Hematopoietic multipotent progenitor cell (in vitro differentiated cells): Measurements from ENCODE around the gene DHX34. TPM values are rescaled to one million over a fixed set of nuclear protein-coding genes. Genes with fewer than 3 reads are reported as not detected.
"Not testable (repeated sequence)": the region's sequence is repeated elsewhere in the genome, so short reads cannot be mapped to it uniquely, and the experiment has no call there.

Experiments
- DNase-seq, 3 donors: peaks; one replicate each; pipeline ENCODE4 v3.0.0-alpha.2; 2011 to 2015; ENCODE audit warnings: low read depth in 2 of 3, low spot score in 2 of 3
- total RNA-seq: library from RNA; depleted of rRNA; stranded (reverse); fragments of >200 nt; gene quantifications from one replicate; pipeline ENCODE4 v1.2.3, GENCODE V29; 2012

Gene DHX34
- total RNA-seq, 1 donor = 18.0 TPM

DNA sequence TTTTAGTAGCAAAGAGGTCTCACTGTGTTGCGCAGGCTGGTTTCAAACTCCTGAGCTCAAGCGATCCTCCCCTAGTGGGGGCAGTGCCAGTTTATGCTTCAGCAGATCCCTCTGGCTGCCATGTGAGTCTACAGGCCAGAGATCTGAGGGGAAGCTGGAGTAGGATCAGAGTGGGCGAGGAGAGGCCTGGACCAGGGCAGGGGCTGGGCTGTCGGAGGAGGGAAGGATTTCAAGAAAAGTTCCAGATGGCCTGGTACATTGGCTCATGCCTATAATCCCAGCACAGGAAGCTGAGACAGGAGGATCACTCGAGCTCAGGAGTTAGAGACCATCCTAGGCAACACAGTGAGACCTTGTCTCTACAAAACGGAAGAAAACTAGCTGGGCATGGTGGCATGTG is 9.8 kb downstream of the DHX34 start:
- no peak for DNase-seq

DNA sequence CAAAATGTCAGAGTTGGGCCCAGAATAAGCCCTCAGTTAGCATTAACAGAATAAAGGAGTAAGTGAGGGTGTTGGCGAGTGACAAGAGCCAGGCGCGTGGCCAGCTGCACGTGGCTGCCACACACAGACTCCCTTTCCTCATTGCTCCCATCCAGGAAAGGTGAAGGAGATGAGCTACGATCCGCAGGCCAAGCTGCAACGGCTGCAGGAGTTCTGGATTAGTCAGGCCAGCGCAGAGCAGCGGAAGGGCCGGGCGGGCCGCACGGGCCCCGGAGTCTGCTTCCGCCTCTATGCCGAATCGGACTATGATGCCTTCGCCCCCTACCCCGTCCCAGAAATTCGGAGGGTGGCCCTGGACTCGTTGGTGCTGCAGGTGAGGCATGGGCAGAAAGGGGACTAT is 13.2 kb downstream of the DHX34 start:
- no peak for DNase-seq

DNA sequence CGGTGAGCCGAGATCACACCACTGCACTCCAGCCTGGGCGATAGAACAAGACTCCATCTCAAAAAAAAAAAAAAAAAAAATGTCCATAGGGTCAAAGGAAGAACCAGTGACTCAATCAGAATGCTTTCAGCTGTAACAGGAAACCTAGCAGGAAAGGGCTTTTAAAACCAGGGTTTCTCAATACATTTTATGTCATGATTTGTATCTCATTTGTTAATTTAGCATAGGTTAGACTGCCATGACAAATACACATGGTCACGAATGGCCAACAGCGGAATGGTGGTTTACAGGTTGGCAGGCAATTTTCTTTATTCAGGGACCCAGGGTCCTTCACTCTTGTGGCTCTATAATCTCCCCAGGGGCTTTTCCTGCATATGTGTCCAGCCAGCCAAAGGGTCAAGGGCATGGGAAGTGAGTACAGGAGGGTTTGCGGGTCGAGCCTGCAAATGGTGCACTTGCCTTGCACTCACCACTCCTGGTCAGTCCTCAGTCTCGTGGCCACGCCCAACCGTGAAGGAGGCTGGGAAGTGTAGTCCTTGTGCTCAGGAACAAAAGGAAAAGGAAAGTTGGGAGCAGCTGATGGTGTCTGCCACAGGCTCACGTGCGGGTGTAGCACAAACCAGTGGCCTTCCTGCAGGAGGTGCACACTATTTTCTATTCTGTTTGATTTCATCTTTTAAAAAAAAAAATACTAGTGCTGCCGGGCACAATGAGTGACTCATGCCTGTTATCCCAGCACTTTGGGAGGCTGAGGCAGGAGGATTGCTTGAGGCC is 14.8 kb downstream of the DHX34 start:
- DNase-seq = no peak

DNA sequence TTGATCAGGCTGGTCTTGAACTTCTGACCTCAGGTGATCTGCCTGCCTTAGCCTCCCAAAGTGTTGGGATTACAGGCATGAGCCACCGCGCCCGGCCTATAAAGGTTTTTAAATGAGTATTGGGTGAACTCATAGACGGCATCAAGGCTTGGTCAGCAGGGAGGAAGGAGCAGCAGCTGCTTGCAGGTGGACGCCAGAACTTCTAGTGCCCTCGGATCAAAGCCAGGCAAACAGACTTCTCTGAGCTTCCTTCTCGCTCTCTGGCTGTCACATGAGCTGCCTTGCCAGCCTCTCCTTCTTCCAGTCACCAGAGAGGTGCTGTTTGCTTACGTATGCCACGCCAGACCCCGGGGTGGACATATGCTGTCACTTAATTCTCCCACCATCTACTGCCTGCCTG is 16.3 kb downstream of the DHX34 start:
- not testable (repeated sequence) for DNase-seq

DNA sequence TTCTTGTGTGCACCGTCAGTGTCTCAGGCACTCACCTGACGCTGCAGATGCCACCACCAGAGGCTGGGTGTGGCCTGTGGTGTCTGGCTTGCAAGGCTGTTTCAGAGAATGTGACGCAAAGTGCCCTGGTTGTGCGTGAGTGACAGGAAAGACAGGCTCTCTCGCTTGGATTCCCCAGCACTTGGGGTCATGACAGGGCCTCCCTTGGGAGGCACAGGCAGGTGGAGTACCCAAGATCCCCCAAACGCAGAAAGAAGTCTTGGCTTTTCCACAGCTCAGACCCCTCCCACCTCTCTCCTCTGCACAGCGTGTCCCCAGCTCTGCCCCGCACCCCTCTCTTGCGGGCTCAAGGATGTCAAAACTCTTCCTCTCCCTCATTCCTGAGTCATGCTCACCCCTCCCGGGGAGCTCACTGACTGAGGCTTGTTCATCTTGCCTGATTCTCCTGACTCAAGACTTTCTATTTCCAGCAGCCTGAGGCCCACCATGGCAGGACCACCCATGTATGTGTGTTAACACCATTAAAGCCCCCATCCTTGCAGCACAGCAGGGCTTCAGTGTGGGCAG is 21.0 kb downstream of the DHX34 start:
- peak in 2 of 3 donors; percentile 54 to 69 for DNase-seq

DNA sequence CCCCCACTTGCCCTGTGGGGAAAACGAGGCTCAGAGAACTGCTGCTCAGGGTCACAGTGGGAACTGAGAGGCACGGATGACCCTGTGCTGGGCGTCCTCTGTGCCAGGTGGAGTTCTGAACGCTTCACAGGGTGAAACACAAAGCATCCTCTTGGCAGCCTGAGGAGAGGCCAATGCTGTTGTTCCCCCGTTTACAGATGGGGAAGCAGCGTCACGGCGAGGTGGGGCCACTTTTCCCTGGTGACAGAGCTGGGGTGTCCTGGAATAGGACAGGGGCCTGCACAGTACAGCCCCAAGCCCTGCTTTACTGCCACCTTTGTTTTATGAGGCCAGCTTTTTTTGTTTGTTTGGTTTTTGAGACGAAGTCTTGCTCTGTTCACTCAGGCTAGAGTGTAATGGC is 22.1 kb downstream of the DHX34 start:
- no peak for DNase-seq

DNA sequence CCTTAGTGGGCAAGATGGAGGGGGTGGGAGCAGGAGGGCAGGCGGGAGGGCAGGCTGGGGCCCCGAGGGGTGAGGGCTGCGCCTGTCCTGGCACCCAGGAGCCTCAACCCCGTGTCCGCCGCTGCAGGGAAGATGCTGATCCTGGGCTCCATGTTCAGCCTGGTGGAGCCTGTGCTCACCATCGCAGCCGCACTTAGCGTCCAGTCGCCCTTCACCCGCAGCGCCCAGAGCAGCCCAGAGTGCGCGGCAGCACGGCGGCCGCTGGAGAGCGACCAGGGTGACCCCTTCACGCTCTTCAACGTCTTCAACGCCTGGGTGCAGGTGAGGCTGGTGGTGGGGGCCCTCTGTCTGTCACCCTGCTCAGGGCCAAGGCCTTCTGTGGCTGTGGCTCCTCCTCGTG is 23.5 kb downstream of the DHX34 start:
- no peak for DNase-seq

DNA sequence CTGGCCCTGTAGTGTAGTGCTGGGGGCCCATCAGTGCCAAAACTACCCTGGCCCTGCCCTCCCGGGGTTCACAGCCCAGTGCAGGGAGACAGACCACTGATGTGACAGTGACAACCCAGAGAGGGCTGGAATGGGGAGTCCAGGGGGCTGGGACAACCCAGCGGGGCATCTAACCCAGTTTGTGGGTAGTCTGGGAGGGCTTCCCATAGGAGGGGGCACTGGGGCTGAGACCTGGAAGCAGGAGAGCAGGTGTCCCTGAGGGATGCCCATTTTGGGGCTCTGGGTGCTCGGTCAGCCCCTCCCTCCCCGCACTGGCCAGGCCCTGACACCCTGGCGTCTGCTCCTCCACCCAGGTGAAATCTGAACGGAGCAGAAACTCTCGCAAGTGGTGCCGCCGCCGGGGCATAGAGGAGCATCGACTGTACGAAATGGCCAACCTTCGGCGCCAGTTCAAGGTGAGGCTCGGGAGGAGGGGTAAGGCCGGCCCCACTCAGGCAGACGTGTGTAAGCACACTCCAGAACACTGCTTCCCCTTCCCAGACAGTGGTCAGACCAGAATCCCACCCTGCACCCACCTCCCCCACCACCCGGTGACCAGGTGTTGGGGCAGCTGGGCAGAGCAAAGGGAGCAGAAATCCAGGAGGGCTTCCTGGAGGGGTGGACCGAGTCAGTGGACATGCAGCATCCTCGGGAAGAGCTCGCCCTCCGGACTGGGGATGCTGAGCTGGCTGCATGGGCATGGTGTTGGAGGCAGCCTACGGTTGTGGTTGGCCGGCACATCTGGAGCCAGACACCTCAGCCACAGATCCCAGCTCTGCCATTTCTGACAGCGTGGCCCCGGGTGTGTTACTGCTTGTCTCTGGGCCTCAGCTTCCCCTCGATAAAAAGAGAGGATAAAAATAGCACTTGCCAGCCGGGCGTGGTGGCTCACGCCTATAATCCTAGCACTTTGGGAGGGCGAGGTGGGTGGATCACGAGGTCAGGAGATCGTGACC is 24.4 kb downstream of the DHX34 start:
- DNase-seq = no peak

DNA sequence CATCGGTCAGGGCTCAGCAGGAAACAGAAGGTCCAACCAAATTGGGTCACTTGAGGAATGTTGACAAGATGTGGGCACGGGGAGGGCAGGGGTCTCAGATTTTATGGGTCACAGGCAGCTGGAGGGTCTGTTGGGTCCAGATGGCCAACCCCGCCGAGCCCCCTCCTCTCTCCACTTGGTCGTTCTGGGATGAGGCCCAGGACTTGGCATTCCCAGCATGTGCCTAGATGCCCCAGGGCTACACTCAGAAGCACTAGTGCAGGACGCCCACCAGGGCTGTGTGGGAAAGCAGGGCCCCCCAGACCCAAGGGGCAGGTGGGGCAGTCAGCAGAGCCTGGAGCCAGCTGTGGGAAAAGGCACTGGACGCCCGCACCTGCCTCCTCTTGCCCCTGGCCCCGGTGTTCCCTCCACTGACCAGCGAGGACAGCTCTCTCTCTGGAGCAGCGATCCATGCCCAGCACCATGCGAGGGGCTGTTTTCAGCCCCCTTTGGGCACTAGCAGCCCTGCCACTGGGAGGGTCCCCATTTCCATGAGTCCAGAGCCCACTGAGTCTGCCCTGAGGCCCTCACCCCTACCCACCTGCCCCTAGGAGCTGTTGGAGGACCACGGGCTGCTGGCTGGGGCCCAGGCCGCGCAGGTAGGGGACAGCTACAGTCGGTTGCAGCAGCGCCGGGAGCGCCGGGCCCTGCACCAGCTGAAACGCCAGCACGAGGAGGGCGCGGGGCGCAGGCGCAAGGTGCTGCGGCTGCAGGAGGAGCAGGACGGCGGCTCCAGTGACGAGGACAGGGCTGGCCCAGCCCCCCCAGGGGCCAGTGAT is 26.0 kb downstream of the DHX34 start:
- DNase-seq = no peak

DNA sequence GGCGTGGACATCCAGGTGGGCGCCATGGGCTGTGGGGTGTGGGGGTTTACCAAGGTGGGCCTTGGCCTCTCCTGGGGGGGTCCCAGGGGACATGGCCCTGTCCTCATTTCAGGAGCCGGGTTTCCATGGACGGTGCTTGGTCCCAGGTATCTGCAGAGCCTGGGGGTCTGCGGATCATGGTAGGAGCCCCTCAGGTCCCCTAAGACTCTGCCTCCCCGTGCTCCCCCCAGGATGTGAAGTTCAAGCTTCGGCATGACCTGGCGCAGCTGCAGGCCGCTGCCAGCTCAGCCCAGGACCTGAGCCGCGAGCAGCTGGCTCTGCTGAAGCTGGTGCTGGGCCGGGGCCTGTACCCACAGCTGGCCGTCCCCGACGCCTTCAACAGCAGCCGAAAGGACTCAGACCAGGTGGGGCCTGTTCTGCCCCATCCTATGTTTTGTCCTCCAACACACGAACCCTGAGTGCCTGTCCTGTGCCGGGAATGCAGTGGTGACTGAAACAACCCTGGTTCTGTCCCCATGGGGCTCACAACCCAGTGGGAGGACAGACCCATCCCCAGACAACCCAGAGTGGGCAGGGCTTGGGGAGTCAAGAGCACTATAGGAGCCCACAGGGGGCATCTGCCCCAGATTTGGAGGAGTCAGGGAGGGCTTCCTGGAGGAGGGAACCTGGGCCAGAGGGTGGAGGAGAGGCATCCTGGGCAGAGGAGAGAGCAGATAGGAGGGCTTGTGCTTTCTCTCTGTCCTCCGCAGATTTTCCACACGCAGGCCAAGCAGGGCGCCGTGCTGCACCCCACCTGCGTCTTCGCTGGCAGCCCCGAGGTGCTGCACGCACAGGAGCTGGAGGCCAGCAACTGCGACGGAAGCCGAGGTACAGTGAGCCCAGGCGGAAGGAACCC is 26.8 kb downstream of the DHX34 start:
- no peak for DNase-seq

DNA sequence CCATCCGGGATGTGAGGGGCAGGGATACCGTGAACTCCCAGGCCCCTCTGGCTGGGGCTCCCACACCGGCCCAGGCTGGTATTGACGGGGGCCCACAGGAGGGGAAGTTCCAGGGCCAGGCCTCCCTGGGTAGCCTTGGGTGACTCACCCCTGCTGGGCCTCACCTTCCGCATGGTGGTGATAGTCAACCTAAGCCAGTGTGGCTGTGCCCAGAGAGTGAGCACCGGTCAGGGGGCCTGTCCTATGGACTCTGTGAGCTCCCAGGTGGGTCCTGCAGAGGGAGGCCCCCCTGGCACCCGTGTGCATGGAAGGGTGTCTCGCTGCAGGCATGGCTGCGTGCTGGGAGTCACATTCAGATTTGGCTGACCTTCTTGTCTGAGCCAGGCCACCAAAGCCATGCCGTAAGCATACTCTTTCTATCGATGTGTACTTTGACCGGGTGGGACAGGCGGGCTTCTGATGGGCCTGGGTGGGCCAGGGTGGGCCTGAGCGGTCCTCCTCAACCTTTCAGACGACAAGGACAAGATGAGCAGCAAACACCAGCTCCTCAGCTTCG is 27.6 kb downstream of the DHX34 start:
- no peak for DNase-seq

DNA sequence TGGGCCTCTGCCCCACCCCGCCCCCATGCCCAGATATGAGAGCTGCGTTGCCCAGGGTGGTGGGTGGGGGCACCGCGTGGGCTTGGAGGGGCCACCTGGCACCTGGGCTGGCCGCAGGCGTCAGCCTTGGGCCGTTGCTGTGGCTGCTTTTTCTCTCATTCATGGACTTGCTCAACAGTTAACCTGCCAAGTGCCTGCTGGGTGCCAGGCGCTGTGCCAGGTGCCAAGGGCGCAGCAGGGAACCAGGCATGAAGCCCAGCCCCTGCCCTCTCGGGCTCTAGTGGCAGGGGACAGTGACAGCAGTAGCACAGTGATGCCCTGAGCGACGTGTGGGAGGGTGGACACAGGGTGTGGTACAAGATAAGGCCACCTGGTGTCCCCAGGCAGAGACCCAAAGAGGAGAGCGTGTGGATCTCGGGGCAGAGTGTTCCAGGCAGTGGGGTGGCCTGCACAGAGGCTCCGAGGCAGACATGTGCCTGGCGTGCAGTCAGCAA is 28.1 kb downstream of the DHX34 start:
- DNase-seq = no peak

DNA sequence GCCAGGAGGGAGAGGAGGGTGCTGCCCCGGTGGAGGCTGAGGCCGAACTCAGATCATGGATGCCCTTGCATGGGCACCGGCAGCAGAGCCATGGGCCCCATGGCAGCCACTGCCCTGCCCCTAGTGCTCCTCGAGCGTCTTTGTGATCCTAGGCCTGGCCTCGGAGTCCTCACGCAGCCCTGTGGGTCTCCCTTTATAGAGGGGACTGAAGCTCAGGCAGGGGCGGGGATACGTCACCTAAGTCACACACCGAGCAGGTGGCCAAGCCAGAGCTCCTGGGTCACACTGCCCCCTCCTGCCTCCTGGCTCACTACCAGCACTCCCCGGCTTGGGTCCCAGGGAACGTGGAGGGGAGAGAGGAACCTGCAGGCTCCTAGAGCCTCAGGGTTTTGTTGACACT is 28.7 kb downstream of the DHX34 start:
- no peak for DNase-seq

DNA sequence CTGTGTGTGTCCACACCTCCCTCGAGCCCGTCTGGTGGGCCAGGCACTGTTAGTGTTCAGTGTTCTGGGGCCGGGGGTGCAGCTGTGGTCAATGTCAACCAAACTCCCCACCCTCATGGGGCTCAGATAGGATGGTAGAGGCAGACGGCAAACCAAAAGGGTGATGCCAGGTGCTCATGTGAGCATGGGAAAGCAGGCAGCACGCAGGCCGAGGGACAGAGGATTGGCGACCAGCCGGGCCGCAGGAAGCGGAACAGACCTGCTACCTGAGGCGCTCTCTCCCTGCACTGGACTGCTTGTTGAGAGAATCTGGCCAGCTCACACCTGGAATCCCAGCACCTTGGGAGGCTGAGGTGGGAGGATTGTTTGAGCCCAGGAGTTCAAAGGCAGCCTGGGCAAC is 29.1 kb downstream of the DHX34 start:
- DNase-seq = no peak

DNA sequence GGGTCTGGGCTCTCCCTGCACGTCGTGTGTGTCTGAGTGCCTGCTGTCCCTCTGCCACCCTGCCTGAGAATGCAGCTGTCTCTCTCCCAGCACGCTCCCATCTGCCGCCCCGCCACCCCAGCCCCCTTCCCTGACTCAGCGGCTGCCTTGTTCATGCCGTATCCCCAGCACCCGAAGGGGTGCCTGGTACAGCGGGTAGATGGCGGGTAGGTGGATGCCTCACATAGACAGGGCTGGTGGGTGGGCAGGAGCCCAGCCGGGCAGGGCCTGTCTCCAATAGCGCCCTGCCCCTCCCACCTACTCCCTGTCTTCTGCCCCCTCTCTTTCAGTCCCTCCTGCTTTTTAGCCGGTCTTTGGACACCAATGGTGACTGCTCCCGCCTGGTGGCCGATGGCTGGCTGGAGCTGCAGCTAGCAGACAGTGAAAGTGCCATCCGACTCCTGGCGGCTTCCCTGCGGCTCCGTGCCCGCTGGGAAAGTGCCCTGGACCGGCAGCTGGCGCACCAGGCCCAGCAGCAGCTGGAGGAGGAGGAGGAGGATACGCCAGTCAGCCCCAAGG is 30.3 kb downstream of the DHX34 start:
- no peak for DNase-seq

DNA sequence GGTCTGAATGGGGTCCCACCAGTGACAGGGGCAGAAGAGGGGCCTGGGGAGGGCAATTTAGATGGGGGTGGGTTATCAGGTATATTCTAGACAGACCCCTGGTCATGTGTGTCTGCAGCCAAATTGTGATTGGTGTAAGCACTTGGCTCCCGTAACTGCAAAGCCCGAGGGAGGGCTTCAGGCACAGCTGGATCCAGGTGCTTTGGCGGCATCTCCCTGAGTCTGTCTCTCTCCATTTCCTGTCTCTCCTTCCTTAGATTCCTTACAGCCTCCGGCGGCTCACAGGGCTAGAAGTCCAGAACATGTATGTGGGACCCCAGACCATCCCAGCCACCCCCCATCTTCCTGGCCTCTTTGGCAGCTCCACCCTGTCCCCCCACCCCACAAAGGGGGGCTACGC is 31.4 kb downstream of the DHX34 start:
- DNase-seq = no peak

DNA sequence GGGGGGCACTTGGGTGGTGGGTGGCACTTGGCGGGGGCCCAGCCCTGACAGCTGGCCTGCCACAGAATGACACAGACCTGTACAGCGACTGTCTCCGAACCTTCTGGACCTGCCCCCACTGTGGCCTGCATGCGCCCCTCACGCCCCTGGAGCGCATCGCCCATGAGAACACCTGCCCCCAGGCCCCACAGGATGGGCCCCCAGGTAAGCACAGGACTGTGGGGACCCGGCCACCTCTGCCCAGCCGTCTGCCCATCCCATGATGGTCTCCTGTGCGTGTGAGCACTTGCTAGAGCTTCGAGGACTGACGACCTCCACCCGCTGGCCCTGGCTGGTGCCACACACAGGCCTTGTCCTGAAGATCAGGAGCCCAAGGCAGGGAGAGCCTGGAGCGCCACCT is 32.0 kb downstream of the DHX34 start:
- no peak for DNase-seq

DNA sequence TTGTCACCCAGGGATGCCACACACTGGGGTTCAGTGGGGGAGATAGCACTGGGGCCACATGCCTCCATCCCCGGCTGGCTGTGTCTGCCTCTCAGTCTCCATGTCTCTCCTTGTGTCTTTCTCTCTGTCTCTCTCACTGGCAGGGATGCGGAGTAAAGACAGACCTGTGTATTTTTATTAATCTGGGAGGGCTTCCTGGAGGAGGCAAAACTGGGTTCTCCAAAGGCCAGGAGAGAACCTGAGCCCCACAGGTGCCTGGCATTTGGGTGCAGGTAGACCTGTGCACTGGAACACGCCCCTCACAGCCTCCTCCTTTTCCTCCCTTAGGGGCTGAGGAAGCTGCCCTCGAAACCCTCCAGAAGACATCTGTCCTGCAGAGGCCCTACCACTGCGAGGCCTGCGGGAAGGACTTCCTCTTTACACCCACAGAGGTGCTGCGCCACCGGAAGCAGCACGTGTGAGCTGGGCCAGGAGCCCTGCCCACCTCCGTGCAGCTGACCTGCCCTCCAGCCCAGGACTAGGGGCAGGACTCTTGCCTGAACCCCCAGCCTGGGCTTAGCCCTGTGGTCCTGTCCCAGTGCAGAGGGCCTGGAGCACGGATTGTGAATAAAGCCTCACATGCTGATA is 32.7 kb downstream of the DHX34 start:
- peak in 2 of 3 donors; percentile 62 to 71 for DNase-seq
